Caki2 (cell line): ENCODE results near the gene SLC29A2. TPM values are rescaled to one million over a fixed set of nuclear protein-coding genes. Genes with fewer than 3 reads are reported as not detected.
"Not testable (repeated sequence)": the region's sequence is repeated elsewhere in the genome, so short reads cannot be mapped to it uniquely, and the experiment has no call there.

ENCODE experiments used
- DNase-seq: peaks from one replicate; pipeline ENCODE4 v3.0.0-alpha.2; 2015; ENCODE audit warnings: low read depth
- in situ Hi-C: cut with HindIII; loops from 2 replicates; pipeline ENCODE4 v1.10.0; 2016; ENCODE audit warnings: low sequenced_read_pairs, low pct_unique_long_range_greater_than_20kb, mixed read lengths
- total RNA-seq: library from RNA; depleted of rRNA; stranded (reverse); fragments of >200 nt; shearing (Covaris generic); gene quantifications from 2 replicates; pipeline ENCODE4 v1.2.3, GENCODE V29; 2014; ENCODE audit warnings: low replicate concordance

Gene SLC29A2
- total RNA-seq, 1 experiment from 2014 or later, result not detected

GRCh38 chr11:66327171-66328030, 44.2 kb downstream of the SLC29A2 start:
- DNase-seq, result no peak
- in situ Hi-C loops, result no loop called here

GRCh38 chr11:66326261-66327111, 45.1 kb downstream of the SLC29A2 start:
- in situ Hi-C loops, result no loop called here
- no peak for DNase-seq

GRCh38 chr11:66325263-66325671, 46.3 kb downstream of the SLC29A2 start:
- DNase-seq, result no peak
- in situ Hi-C loops, result no loop called here

- in situ Hi-C loops, result no loop called here
- DNase-seq, result no peak
Observed at GRCh38 chr11:66324664-66325063, 46.9 kb downstream of the SLC29A2 start.

- no peak for DNase-seq
- in situ Hi-C loops, result no loop called here
Observed at GRCh38 chr11:66323684-66324083, 47.9 kb downstream of the SLC29A2 start.

GRCh38 chr11:66322732-66323427, 48.7 kb downstream of the SLC29A2 start:
- in situ Hi-C loops, result no loop called here
- DNase-seq, result no peak

GRCh38 chr11:66321606-66322005, 50.0 kb downstream of the SLC29A2 start:
- in situ Hi-C loops, result no loop called here
- DNase-seq, result no peak

- DNase-seq, in situ Hi-C loops: not testable (repeated sequence)
Observed at GRCh38 chr11:66320748-66321147, 50.8 kb downstream of the SLC29A2 start.

- in situ Hi-C loops, DNase-seq: not testable (repeated sequence)
Observed at GRCh38 chr11:66320289-66320688, 51.3 kb downstream of the SLC29A2 start.

GRCh38 chr11:66318600-66318970, 53.0 kb downstream of the SLC29A2 start:
- DNase-seq, result no peak
- in situ Hi-C loops, result no loop called here

- in situ Hi-C loops, result no loop called here
Observed at GRCh38 chr11:66317723-66318599, 53.6 kb downstream of the SLC29A2 start.

GRCh38 chr11:66317322-66317722, 54.2 kb downstream of the SLC29A2 start:
- DNase-seq, result no peak
- in situ Hi-C loops, result no loop called here

More at GRCh38 chr11:66317723-66318599, 53.6 kb downstream of the SLC29A2 start:
- DNase-seq, result no peak

GRCh38 chr11:66316849-66317251, 54.7 kb downstream of the SLC29A2 start, which contains the start of gene CD248:
Gene CD248, minus strand, starts transcription at chr11:66317044. Its CDS starts 17 bp downstream, at chr11:66317027.
- in situ Hi-C loops, result no loop called here
- DNase-seq, result no peak

GRCh38 chr11:66315921-66316811, 55.4 kb downstream of the SLC29A2 start:
- no peak for DNase-seq
- in situ Hi-C loops, result no loop called here

GRCh38 chr11:66315498-66315885, 56.1 kb downstream of the SLC29A2 start:
- DNase-seq, result no peak
- in situ Hi-C loops, result no loop called here

GRCh38 chr11:66314561-66315497, 56.7 kb downstream of the SLC29A2 start:
- DNase-seq, result no peak
- in situ Hi-C loops, result no loop called here
